Measurements from ENCODE around the gene HEPN1. TPM values are rescaled to one million over a fixed set of nuclear protein-coding genes. Genes with fewer than 3 reads are reported as not detected.

HEPN1 gene
- total and polyA plus RNA-seq, 4 donors = not detected

DNA sequence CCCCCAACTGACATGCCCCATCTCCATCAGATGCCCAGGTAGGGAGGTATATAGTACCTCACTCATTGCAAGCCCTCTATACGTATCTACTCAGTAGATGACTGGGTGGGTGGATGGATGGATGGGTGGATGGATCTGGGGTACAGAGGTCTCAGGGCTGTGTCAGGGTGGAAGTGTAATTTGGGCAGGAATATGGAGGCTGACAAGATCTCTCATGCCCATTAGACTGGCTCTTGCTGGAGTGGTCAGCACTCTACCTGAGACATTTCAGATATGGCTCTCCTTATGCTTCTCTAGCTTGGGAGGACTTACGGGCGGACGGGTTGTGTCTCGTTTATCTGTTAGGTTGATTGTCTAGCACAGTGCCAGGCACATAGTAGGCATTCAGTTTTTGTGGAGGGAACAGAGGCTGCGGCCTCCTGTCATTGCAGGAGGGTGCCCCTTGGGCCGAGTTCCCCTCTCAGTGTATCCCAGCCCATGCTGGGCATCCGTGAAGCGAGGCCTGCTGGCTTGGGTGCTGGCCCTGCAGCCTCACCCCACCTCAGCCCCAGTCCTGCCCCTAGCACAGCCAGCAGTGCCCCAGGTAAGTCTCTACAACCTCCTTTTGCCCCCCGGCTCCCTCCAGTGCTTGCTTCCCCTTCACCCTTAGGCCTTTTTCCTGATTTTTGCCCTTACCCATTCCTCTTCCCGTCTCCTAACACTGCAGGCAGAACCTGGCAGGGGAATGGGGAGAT, 40.1 kb upstream of the HEPN1 start:
- ATAC-seq (ENCODE audit: insufficient read depth, low FRiP score) (no peak), DNase-seq (no peak)
- Histone ChIP-seq H3K9ac (ENCODE audit: insufficient read depth in 1 of 2, low read length in 2 of 2) (no peak overlapping the region), H3K4me1 (ENCODE audit: control insufficient read depth in 5 of 5, insufficient read depth in 5 of 5, low read length in 5 of 5) (peaks cover 0 to 19% (median 3%) of the 10 kb centered on the region in 5 donors), H3K9me3 (ENCODE audit: control insufficient read depth in 4 of 4, insufficient read depth in 3 of 4, low read length in 3 of 4) (no peaks in the 10 kb centered on the region), H3K36me3 (ENCODE audit: control insufficient read depth in 4 of 4, insufficient read depth in 4 of 4, low read length in 4 of 4) (no peaks in the 10 kb centered on the region), H3K27me3 (ENCODE audit: control insufficient read depth in 3 of 3, insufficient read depth in 3 of 3, low read length in 2 of 3) (peaks cover 0 to 7% (median 0%) of the 10 kb centered on the region in 3 donors), H3K27ac (ENCODE audit: low read depth in 1 of 2, low read length in 1 of 2) (no peak overlapping the region), H3K4me3 (no peak overlapping the region)
- 94 to 97% methylated on average over 11 of the region's 11 CpGs for WGBS, 2 donors
- TF ChIP-seq, protein P1, sequence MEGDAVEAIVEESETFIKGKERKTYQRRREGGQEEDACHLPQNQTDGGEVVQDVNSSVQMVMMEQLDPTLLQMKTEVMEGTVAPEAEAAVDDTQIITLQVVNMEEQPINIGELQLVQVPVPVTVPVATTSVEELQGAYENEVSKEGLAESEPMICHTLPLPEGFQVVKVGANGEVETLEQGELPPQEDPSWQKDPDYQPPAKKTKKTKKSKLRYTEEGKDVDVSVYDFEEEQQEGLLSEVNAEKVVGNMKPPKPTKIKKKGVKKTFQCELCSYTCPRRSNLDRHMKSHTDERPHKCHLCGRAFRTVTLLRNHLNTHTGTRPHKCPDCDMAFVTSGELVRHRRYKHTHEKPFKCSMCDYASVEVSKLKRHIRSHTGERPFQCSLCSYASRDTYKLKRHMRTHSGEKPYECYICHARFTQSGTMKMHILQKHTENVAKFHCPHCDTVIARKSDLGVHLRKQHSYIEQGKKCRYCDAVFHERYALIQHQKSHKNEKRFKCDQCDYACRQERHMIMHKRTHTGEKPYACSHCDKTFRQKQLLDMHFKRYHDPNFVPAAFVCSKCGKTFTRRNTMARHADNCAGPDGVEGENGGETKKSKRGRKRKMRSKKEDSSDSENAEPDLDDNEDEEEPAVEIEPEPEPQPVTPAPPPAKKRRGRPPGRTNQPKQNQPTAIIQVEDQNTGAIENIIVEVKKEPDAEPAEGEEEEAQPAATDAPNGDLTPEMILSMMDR (IDR thresholded peaks at IDR 0.05; ENCODE audit: control extremely low read depth, extremely low read depth) = no peak

DNA sequence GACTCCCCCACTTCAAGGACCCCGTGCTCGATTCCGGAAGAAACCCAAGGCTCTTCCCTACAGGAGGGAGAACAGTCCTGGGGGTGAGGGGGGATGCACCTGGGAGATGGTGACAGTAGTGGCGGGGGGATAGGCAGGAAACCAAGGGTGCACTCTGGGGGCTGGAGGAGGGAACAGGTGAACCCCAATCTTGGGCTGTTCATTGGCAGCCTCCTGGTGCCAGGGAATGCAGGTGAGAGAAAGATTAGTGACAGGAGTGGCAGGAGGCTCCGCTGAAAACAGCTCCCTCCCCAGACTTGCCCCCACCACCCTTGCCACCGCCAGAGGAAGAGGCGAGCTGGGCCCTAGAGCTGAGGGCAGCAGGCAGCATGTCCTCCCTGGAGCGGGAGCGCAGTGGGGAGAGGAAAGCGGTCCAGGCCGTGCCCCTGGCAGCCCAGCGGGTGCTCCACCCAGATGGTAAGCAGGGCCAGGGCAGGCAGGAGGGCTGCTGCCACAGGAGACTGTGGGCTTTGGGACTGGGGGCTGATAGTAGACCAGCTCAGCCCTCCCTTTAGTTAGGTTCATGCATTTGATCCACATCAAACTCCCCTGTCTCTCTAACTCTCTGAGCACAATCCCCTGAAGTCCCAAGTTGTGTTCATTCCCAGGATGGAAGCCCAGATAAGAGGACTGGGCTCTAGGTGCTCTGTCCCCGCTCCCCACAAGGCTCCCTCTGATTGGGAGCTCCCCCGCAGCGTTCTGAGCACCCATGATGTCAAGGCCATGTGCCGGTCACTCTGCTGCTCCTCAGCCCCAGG, 39.4 kb upstream of the HEPN1 start:
- Histone ChIP-seq H3K4me1 (ENCODE audit: control insufficient read depth in 5 of 5, insufficient read depth in 5 of 5, low read length in 5 of 5) (peaks cover 0 to 25% (median 3%) of the 10 kb centered on the region in 5 donors), H3K9me3 (ENCODE audit: control insufficient read depth in 4 of 4, insufficient read depth in 3 of 4, low read length in 3 of 4) (no peaks in the 10 kb centered on the region), H3K27me3 (ENCODE audit: control insufficient read depth in 3 of 3, insufficient read depth in 3 of 3, low read length in 2 of 3) (peaks cover 0 to 4% (median 0%) of the 10 kb centered on the region in 3 donors), H3K9ac (ENCODE audit: insufficient read depth in 1 of 2, low read length in 2 of 2) (no peak overlapping the region), H3K4me3 (no peak overlapping the region), H3K27ac (ENCODE audit: low read depth in 1 of 2, low read length in 1 of 2) (peak overlapping the region in 1 of 2 donors; percentile 49), H3K36me3 (ENCODE audit: control insufficient read depth in 4 of 4, insufficient read depth in 4 of 4, low read length in 4 of 4) (peaks cover 0 to 2% (median 0%) of the 10 kb centered on the region in 4 donors)
- ATAC-seq (ENCODE audit: insufficient read depth, low FRiP score) (no peak), DNase-seq (no peak)
- TF ChIP-seq, protein P1 (IDR thresholded peaks at IDR 0.05; ENCODE audit: control extremely low read depth, extremely low read depth) = no peak
- WGBS, 2 donors = 62 to 79% methylated on average over 16 of the region's 16 CpGs

DNA sequence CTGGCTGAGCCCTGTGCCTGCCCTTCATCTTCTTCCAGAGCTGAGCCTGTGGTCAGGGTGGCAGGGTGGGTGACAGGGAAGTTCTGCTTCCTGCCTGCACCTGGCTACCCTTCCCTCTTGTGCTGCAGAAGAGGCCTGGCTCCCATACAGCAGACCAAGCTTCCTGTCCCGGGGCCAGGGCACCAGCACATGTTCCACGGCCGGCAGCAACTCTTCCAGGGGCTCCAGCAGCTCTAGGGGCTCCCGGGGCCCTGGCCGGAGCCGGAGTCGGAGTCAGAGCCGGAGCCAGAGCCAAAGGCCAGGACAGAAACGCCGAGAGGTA, 38.8 kb upstream of the HEPN1 start:
- Histone ChIP-seq H3K27me3 (ENCODE audit: control insufficient read depth in 3 of 3, insufficient read depth in 3 of 3, low read length in 2 of 3) (peaks cover 0 to 1% (median 0%) of the 10 kb centered on the region in 3 donors), H3K27ac (ENCODE audit: low read depth in 1 of 2, low read length in 1 of 2) (peak overlapping the region in 1 of 2 donors; percentile 49), H3K9me3 (ENCODE audit: control insufficient read depth in 4 of 4, insufficient read depth in 3 of 4, low read length in 3 of 4) (no peaks in the 10 kb centered on the region), H3K4me3 (no peak overlapping the region), H3K36me3 (ENCODE audit: control insufficient read depth in 4 of 4, insufficient read depth in 4 of 4, low read length in 4 of 4) (peaks cover 0 to 2% (median 0%) of the 10 kb centered on the region in 4 donors), H3K4me1 (ENCODE audit: control insufficient read depth in 5 of 5, insufficient read depth in 5 of 5, low read length in 5 of 5) (peaks cover 0 to 25% (median 3%) of the 10 kb centered on the region in 5 donors), H3K9ac (ENCODE audit: insufficient read depth in 1 of 2, low read length in 2 of 2) (no peak overlapping the region)
- 38 to 50% methylated on average over 10 of the region's 10 CpGs for WGBS, 2 donors
- TF ChIP-seq, protein P1 (IDR thresholded peaks at IDR 0.05; ENCODE audit: control extremely low read depth, extremely low read depth) = no peak
- no peak for DNase-seq
- ATAC-seq (ENCODE audit: insufficient read depth, low FRiP score) = no peak

All from lung (tissue), 12 donors.